Fibroblast of pulmonary artery (primary cell): ENCODE results near the gene KRT86.

ENCODE experiments used
- DNase-seq: peaks from one replicate; pipeline ENCODE4 v3.0.0-alpha.2; 2010; ENCODE audit warnings: low read depth
- H3K4me3 ChIP-seq: replicated peaks from 2 replicates; pipeline ENCODE4 v1.5.1; 2011; ENCODE audit warnings: low read depth, mild to moderate bottlenecking, control low read depth, low read length, moderate library complexity
- CTCF ChIP-seq: IDR thresholded peaks from 2 replicates; pipeline ENCODE4 v1.5.1; 2011; ENCODE audit warnings: mild to moderate bottlenecking, control low read depth, low read length, inconsistent platforms; ENCODE audit errors: missing control alignments

Gene KRT86

GRCh38 chr12:52274521-52275120 lies at the start of gene KRT86:
TSS of gene KRT86 (plus strand) at chr12:52274645. CDS start at chr12:52301917, 27,272 bp downstream.
- TF ChIP-seq CTCF = no peak
- DNase-seq = no peak

GRCh38 chr12:52225752-52226151 lies 48.7 kb upstream of the KRT86 start:
- DNase-seq = no peak
- H3K4me3 ChIP-seq = no peak overlapping the region
- TF ChIP-seq CTCF = no peak

More at GRCh38 chr12:52274521-52275120, at the start of gene KRT86:
- no peak within 1 kb of the TSS for H3K4me3 ChIP-seq

GRCh38 chr12:52226446-52226845 lies 48.0 kb upstream of the KRT86 start:
- peak; percentile 55 for DNase-seq
- TF ChIP-seq CTCF = no peak
- no peak overlapping the region for H3K4me3 ChIP-seq

- no peak for DNase-seq
- TF ChIP-seq CTCF = no peak
Measured at GRCh38 chr12:52227606-52228166, 46.8 kb upstream of the KRT86 start.

GRCh38 chr12:52228366-52228765 lies 46.1 kb upstream of the KRT86 start:
- no peak for TF ChIP-seq CTCF
- no peak overlapping the region for H3K4me3 ChIP-seq
- DNase-seq = no peak

More at GRCh38 chr12:52227606-52228166, 46.8 kb upstream of the KRT86 start:
- no peak overlapping the region for H3K4me3 ChIP-seq

- DNase-seq = no peak
- TF ChIP-seq CTCF = no peak
- no peak overlapping the region for H3K4me3 ChIP-seq
Measured at GRCh38 chr12:52228931-52229330, 45.5 kb upstream of the KRT86 start.
